PFSK-1 (cell line): ENCODE measurements around the gene SORT1.

Experiments used
- FOXP2 ChIP-seq: optimal IDR thresholded peaks from 2 replicates; pipeline ENCODE3; 2011; ENCODE audit warnings: borderline replicate concordance, control low read depth, inconsistent platforms; ENCODE audit not compliant: insufficient read depth; ENCODE audit errors: extremely low read length, extremely low read depth
- REST ChIP-seq, 2 experiments: IDR thresholded peaks; 2 replicates each; pipeline versions ENCODE4 v1.6.1 to v1.8.0; 2011 to 2012; ENCODE audit warnings: low read depth in 2 of 2, low read length in 2 of 2, control low read depth in 1 of 2, inconsistent platforms in 1 of 2, mild to moderate bottlenecking in 1 of 2, moderate library complexity in 1 of 2; ENCODE audit not compliant: insufficient read depth in 1 of 2

GRCh38 chr1:109273570-109274288 lies 124.0 kb downstream of the SORT1 start:
- TF ChIP-seq REST (IDR thresholded peaks at IDR 0.05; ENCODE audit: insufficient read depth in 1 of 2, low read depth in 2 of 2, low read length in 2 of 2): no peak
- no peak for TF ChIP-seq FOXP2
